A172 (cell line): Measurements from ENCODE around the gene MYL4. TPM values are rescaled to one million over a fixed set of nuclear protein-coding genes. Genes with fewer than 3 reads are reported as not detected.
"Not testable (repeated sequence)": the region's sequence is repeated elsewhere in the genome, so short reads cannot be mapped to it uniquely, and the experiment has no call there.

Source experiments
- DNase-seq: peaks from one replicate; pipeline ENCODE4 v3.0.0-alpha.2; 2015; ENCODE audit warnings: low spot score
- total RNA-seq: library from RNA; depleted of rRNA; stranded (reverse); fragments of >200 nt; shearing (Covaris generic); gene quantifications from 2 replicates; pipeline ENCODE4 v1.2.3, GENCODE V29; 2014

Gene MYL4
- total RNA-seq, 1 experiment from 2014 or later: not detected

DNA sequence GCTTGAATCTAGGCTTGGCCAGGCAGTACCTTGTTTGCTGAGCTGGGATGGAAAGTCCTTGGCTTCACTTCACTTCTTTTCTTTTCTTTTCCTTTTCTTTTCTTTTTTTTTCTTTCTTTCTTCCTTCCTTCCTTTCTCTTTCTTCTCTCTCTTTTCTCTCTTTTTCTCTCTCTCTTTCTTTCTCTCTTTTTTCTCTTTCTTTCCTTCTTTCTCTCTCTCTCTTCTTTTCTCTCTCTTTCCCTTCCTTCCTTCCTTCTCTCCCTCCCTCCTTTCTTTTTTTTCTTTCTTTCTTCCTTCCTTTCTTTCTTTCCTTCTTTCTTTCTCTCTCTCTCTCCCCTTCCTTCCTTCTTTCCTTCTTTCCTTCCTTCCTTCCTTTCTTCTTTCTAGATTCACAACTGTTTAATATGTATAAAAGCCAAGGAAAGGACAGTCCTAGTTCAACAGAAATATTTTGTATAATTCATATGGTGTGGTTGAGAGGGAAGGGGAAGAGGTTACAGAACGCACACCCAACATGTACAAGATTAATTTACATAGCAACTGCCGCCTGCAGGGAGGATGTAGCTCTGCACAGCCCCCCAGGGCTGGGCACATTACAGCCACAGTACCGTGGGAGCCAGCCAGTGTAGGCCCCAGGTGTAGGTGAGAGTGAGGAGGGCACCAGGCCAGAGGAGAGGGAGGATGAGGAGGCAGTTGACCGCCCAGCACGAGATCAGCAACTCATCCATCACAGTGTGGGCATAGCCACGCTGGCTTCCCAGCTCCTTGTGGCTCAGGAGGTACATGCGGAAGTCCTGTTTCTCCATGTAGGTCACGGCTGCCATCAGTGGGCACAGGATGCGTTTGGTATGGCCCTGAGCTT, 34.8 kb downstream of the MYL4 start:
- no peak for DNase-seq

DNA sequence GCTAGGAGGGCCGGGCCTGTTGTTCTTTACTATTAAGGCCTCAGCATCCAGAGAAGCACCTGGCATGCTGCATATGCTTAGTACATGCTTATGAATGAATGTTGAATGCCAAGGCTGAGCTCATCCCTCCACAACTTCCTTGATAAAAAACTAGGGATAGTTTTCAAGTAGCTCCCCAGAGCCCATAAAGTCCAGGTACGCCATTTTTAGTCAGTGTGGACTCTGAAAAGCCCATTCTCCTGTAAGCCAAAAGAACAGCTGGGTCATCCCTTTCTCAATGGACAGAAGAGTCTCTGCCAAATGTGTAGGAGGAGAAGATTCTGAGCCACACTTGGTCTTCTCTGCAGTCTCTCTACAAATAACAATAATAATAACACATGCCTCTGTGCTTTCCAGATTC, 35.5 kb downstream of the MYL4 start:
- no peak for DNase-seq

DNA sequence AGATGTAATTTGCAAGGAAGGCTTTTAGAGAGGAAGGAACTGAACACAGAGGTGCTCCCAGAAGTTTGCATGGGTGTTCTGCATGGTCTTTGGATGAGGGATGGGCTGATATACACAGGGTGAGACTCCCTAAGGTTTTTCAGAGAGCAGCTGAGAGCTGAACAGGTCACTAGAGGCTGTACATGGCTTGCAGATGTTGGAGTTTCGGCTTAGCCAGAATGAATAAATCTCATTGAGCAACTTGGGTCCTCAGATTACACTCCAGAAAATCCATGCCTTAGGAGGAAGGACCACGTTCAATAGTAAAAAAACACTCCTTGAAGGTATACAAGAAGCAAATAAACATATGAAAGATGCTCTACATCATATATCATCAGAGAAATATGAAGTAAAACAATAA, 37.0 kb downstream of the MYL4 start:
- DNase-seq: no peak

DNA sequence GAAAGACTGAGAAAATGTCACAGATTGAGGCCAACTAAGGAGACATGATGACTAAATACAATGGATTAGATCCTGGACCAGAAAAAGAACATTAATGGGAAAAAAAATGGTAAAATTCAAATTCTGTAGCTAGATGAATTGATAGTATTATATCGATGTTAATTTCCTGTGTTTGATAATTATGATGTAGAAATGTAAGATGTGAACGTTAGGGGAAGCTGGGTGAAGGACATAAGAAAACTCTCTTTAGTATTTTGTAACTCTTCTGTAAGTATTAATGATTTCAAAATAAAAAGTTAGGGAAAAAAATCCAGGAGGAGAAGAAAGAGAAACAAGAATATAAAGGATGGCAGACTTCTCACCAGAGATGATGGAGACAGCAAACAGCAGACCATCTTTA, 41.7 kb downstream of the MYL4 start:
- DNase-seq: no peak

DNA sequence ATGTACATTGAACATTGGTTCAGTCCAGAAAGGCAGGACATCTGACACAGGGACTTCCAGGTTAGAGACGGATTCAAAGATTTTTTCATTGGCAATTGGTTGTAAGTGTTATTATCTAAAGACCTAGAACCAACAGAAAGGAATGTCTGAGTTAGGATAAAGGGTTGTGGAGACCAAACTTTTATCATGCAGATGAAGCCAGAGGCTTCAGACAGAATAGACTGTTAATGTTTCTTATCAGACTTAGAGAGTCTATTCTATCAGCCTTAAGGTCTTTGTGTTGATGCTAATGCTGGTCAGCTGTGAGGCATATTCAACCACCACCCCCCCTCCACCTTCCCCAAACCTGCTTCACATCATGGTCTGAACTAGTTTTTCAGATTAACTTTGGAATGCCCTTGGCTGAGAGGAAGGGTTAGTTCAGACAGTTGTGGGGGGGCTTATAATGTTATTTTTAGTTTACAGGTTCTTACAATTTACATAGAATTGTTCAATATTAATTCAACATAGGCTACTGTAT, 42.3 kb downstream of the MYL4 start:
- no peak for DNase-seq

DNA sequence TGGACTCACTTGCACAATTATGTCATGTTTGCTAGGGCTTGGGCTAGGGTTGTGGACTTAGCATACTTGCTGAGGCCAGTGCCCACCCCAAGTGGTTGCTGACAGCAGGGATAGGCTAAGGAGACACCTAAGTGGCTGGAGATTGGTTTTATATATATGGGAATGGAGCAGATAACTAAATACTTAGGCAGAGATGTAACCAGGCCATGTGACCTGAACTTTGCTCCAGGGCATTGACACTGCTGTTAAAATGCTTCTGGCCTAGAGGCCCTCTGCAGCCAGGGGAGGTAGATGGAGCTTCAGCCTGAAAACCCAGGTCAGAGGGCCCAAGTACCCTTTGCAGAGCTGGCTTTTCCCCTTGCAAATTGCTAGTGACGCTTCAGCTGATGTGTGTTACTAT, 43.1 kb downstream of the MYL4 start:
- DNase-seq: no peak

DNA sequence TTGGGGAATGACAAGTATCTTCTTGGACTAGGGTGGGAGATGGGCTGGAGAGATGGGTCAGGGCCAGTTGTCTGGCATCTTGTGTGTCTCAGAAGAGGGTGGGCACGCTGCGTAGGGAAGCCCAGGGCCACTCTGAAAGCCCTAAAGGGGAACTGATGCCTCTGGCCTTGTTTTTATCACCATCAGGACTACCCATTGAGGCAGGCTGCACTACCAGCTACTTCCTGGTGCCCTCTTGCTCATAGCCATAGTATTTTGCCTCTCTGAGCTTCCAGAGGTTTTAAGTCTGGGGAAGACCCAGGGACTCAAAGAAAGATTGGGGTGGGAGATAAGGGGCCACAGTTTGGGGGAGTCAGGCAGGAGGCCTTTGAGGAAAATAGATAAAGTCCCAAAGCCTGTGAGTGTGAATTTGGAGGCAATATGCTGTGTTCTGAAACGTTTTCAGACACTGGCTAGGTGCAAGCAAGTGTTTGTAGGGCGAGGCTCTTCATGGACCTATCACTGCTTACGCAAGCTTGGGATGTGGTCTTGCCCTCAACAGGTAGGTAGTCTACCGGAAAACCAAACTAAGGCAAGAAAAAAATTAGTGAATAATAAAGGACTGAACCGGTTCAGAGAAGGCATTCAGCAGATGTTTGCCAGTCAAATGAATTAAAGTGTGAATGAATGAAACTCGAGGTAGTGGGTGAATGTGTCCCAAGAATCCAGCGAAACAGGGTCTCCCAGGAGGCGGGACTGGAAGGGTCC, 43.8 kb downstream of the MYL4 start:
- no peak for DNase-seq

DNA sequence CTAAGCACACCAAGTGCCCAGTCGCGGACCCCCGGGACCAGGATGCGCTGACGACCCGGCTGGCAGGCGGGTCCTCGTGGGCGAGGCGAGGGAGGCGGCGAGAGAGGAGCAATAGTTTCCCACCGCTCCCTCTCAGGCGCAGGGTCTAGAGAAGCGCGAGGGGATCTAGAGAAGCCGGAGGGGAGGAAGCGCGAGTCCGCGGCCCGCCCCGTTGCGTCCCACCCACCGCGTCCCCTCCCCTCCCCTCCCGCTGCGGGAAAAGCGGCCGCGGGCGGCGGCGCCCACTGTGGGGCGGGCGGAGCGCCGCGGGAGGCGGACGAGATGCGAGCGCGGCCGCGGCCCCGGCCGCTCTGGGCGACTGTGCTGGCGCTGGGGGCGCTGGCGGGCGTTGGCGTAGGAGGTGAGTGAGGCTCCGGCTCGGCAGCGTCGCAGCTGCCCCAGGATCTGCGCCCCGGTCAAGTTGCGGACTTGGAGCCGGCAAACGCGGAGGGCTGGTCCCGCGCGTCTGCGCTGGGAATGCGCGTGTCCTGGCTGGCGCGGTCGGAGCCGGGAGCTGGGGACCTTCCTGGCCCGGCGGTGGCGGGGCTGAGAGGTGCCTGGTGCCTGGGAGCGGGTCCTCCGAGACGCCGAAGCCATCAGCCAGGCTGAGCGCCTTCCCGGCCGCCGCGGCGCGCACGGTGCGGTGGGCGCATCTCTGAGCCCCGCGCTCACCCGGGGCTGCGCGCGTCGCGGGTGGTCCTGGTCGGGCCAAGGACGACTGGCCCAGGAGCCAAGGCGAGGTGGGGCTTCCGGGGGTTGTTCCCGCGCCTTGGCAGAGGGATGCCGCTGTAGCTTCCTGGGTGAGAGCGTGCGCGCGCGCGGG, 44.6 kb downstream of the MYL4 start, which contains the start of gene ITGB3:
ITGB3 (plus strand) TSS at position 287 of the 862 bp plus-strand sequence; CDS start at position 322, 35 bp downstream.
- no peak for DNase-seq

DNA sequence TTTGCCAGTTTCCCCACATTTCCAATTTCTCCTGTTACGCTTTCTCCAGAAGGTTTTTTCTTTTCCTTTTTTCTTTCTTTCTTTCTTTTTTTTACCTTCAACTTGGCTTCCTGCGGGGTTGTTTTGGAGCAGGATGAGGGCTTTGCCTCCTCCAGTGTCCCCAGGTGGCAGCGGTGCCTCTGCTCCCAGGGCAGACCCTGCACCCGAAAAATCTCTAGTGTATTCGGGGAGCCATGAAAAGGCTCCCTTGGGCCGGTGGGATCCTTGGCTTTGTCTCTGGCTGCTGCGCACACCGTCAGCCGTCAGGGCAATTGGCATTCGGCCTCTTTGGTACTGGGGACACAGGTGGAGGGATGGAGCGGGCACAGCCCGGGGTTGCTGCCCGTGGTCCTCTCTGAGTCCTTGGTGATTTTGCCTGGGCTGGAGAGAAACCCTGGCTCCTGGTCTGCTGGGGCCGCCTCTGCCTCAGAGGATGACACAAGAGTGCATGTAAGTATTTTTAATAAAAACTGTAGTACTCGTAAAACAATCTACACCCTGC, 45.3 kb downstream of the MYL4 start:
- no peak for DNase-seq

DNA sequence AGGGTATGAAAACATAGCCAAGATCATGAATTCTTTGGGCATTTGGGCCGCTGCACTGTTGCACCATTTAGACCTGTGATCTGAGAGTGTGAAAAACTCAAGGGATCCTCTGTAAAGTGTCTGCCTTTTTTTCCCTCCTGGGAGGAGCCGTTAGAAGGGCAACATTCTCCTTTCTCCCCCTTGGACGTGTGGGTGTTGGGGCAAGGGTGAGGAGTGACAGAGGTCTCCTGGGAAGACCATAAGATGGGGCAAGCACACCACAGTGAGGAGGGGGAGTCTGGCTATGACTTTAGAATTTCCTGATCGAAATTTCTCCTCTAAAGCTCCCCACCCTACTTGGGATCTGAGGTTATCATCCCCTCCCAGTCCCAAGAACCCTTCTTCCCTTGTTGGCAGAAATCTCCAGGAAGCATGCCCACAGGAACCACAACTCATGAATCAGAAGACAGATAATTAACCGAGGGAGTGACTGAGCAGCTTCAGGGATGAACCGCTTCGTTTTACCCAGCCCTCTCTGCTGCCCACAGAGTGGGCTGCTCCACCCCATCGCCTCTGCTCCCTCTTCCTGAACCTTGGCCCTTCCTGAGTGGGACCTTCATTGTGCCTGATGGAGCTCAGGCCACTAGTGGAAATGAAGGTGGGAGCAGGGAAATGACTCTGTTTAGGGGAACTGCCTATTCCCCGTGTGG, 48.6 kb downstream of the MYL4 start:
- peak; percentile 92 for DNase-seq

DNA sequence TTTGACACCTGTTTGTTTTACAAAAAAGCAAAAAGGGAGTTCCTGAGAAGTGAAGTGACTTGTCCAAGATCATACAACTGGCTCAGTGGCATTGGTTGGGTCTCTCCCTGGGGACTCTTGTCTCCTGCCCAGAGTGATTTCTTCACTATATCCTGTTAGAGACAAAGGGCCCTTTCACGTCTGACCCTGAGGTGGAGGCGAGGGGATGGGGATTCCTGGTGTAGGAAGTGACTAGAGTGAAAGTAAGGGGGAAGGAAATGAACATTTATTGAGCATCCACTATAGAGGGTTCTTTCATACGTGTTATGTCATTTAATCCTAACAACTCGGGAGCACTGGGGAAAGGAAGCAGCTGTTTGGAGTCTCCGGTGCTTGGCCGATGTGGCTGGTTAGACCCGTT, 53.4 kb downstream of the MYL4 start:
- DNase-seq: no peak

DNA sequence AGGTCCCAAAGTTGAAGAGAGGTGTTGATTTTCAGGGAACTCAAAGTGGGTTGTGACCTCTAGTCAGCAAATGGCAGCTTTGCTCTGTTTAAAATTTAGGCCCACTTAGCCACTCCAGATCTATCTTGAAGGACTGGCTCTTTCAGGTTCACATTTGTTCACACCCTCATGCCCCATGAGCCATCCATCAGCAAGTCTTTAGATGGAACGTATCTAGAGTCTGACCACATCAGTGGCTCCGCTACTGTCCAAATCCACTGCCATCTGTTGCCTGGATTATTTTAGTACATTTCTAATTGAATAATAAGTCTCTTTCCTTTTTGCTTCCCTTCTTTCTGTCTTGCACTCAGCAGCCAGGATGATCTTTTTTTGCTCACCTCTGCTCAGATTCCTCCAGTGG, 55.0 kb downstream of the MYL4 start:
- DNase-seq: no peak

DNA sequence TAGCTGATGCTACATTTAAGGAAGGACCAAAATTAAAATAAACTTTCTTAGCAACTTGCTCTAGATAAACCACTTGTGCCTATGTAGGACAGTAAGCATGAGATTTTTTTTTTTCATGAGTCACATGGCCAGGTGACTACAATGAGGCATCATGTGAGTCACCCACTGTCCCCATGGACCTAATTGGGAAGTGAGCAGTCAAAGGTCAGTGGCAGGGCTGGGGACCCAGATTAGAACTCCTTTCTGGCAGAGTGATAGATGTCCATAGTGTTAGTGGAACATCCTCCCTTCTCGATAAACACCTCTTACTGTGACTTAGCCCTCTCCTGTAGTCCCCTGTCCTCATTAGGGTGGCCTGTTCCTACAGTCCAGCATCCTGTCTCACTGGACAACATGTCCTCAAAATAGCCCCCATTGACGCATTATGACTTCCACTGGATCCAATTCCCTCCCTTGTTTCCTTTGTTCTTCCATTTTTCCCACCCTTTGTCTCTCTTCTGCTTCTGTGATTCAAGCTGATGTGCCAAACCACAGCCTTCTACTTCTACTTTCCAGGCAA, 56.9 kb downstream of the MYL4 start:
- peak; percentile 85 for DNase-seq

DNA sequence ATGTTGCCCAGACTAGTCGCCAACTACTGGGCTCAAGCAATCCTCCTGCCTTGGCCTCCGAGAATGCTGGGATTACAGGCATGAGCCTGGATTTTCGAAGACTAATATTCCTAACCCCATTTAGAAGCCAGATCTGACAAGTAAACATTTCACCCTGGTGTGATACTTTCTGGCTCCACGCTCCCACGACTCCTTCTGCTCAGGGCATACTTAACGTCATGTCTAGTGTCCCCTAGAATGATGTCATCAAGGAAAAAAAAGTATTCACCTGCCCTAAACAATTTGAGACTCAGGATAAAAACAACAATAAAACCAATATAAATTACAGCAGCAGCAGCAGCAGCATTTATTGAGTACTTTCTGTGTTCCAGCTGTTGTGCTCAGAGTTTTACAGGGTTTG, 57.6 kb downstream of the MYL4 start:
- no peak for DNase-seq

DNA sequence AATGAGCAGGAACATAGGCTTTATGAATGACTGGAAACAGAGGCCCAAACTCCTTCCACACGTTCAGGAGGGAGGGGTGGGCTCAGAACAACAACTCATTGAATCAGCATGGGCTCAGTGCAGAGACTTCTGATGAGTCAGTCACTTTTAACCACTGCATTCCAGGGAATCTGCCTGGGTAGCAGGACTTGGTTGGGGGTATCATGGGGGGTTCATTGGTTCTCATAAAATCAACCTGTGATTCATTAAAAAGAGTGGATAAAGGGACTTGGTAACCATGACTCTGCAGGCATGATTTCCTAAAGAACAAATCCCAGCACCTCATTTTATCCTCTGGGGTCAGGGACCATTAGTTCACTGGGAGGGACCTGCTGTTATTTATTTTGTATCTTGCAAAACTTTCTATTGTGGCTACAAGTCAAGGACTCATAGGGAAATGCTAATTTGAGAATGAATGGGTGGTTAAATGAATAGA, 58.2 kb downstream of the MYL4 start:
- peak; percentile 90 for DNase-seq

DNA sequence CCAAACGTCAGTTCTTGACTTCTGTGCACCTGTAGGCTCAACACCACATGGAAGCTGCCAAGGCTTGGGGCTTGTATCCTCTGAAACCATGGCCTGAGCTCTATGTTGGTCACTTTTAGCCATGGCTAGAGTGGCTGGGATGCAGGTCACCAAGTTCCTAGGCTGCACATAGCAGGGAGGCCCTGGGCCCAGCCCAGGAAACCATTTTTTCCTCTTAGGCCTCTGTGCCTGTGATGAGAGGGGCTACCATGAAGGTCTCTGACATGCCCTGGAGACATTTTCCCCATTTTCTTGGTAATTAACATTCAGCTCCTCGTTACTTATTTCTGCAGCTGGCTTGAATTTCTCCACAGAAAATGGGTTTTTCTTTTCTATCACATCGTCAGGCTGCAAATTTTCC, 59.8 kb downstream of the MYL4 start:
- DNase-seq: not testable (repeated sequence)

DNA sequence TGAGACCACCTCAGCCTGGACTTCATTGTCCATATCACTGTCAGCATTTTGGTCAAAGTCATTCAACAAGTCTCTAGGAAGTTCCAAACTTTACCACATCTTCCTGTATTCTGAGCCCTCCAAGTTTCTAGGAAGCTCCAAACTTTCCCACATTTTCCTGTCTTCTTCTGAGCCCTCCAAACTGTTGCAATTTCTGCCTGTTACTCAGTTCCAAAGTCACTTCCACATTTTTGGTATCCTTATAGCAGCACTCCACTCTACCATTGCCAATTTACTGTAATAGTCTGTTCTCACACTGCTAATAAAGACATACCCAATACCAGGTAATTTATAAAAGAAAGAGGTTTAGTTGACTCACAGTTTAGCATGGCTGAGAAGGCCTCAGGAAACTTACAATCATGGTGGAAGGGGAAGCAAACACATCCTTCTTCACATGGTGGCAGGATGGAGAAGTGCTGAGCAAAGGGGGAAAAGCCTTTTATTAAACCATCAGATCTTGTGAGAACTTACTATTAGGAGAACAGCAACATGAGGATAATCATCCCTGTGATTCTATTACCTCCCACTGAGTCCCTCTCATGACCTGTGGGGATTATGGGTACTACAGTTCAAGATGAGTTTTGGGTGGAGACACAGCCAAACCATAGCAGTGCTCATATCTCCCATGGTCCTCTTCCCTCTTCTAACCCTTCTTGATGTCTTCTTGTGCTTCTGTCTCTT, 60.6 kb downstream of the MYL4 start:
- DNase-seq: not testable (repeated sequence)

DNA sequence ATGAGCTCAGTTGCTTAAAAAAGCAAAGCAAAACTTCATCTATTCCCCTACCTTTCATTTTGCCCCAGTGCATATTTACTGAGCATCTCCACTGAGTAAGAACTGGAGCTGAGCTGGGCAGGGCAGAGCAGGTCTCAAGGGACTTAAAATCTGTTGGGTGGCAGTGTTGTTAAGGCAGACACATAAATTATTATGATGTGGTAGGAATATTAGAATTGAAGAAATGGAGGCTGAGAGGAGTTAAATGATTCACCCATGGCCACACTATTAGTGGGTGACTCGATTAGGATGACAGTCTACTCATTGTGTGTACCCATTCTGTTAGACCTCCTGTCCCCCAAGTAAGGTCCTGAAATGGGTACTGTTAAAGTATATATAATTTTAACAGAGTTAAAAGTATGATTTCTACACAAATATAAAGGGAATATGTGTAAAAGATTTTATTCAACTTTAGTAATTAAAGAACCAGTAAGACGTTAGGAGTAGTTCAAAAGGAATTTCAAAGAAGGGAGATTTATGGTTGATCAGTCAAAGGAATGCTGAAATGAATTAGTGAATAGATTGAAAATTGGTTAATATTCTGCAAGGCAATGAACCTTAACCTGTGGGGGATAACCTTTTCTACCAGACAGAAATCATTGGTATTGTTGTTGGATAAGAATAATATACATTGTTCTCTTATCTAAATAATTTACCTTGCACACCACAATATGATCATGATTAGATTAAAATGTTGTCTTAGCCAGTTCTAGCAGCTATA, 62.0 kb downstream of the MYL4 start:
- DNase-seq: no peak

DNA sequence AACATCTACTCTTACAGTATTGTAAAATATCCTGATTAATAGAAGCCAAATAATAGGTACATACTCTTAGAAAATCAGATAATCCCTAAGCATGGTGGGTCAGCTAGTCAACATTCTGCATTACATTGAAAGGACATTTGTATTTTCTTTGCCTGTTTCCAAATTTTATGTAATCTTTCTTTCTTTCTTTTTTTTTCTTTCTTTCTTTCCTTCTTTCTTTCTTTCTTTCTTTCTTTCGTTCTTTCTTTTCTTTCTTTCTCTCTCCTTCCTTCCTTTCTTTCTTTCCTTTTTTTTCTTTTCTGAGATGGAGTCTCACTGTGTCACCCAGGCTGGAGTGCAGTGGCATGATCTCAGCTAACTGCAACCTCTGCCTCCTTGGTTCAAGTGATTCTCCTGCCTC, 63.3 kb downstream of the MYL4 start:
- DNase-seq: no peak
